NCI-H1048 (cell line): Measurements from ENCODE around the gene MRPL18.
A peak's percentile ranks its signal among the peaks of the same experiment; 100 is the strongest.
"Not testable (repeated sequence)": the region's sequence is repeated elsewhere in the genome, so short reads cannot be mapped to it uniquely, and the experiment has no call there.

Experiments used
- DNase-seq: peaks from one replicate; lab custom pipeline; 2025; lab: John Stamatoyannopoulos, UW

MRPL18 gene

GRCh38 chr6:159816775-159817174 lies 26.5 kb downstream of the MRPL18 start:
- DNase-seq = not testable (repeated sequence)

GRCh38 chr6:159817951-159818739 lies 27.9 kb downstream of the MRPL18 start:
- no peak for DNase-seq

- no peak for DNase-seq
Observed at GRCh38 chr6:159819098-159819497, 28.8 kb downstream of the MRPL18 start.

- DNase-seq = no peak
Observed at GRCh38 chr6:159819932-159820640, 29.8 kb downstream of the MRPL18 start.

- no peak for DNase-seq
Observed at GRCh38 chr6:159821122-159821521, 30.9 kb downstream of the MRPL18 start.

- no peak for DNase-seq
Observed at GRCh38 chr6:159821726-159822125, 31.5 kb downstream of the MRPL18 start.

GRCh38 chr6:159823953-159824352 lies 33.7 kb downstream of the MRPL18 start:
- no peak for DNase-seq

GRCh38 chr6:159824690-159825089 lies 34.4 kb downstream of the MRPL18 start:
- not testable (repeated sequence) for DNase-seq

- no peak for DNase-seq
Observed at GRCh38 chr6:159826004-159826403, 35.7 kb downstream of the MRPL18 start.

- DNase-seq = no peak
Observed at GRCh38 chr6:159826968-159827647, 36.8 kb downstream of the MRPL18 start.

- no peak for DNase-seq
Observed at GRCh38 chr6:159828074-159828473, 37.8 kb downstream of the MRPL18 start.

GRCh38 chr6:159829526-159829925 lies 39.3 kb downstream of the MRPL18 start:
- DNase-seq = no peak

- peak; percentile 36 for DNase-seq
Observed at GRCh38 chr6:159830501-159831372, 40.5 kb downstream of the MRPL18 start.

- no peak for DNase-seq
Observed at GRCh38 chr6:159831373-159831679, 41.1 kb downstream of the MRPL18 start.

- DNase-seq = no peak
Observed at GRCh38 chr6:159832946-159833345, 42.7 kb downstream of the MRPL18 start.

- DNase-seq = no peak
Observed at GRCh38 chr6:159833556-159833955, 43.3 kb downstream of the MRPL18 start.

- no peak for DNase-seq
Observed at GRCh38 chr6:159833997-159834603, 43.8 kb downstream of the MRPL18 start.

GRCh38 chr6:159836718-159837490 lies 46.6 kb downstream of the MRPL18 start:
- DNase-seq = no peak

GRCh38 chr6:159837511-159837910 lies 47.2 kb downstream of the MRPL18 start:
- no peak for DNase-seq

- DNase-seq = no peak
Observed at GRCh38 chr6:159838020-159838744, 47.9 kb downstream of the MRPL18 start.
